ENCODE results near the gene SCN3A.

SCN3A gene

GRCh38 chr2:165173215-165173614 lies 30.6 kb downstream of the SCN3A start:
- no peak for TF ChIP-seq FOXP2 (optimal IDR thresholded peaks at IDR 0.05; ENCODE audit: borderline replicate concordance, extremely low read depth, extremely low read length, insufficient read depth)
- TF ChIP-seq SIN3A (IDR thresholded peaks at IDR 0.05; ENCODE audit: borderline replicate concordance, insufficient read depth, low read length) = no peak
- no peak for TF ChIP-seq POLR2AphosphoS5 (IDR thresholded peaks at IDR 0.05; ENCODE audit: low read depth, low read length)
- no peak for TF ChIP-seq TAF1 (IDR thresholded peaks at IDR 0.05; ENCODE audit: borderline replicate concordance, insufficient read depth, low read length)
- no peak for TF ChIP-seq REST (IDR thresholded peaks at IDR 0.05; ENCODE audit: insufficient read depth in 1 of 2, low read depth in 2 of 2, low read length in 2 of 2)

- TF ChIP-seq POLR2AphosphoS5 (IDR thresholded peaks at IDR 0.05; ENCODE audit: low read depth, low read length) = no peak
- TF ChIP-seq REST (IDR thresholded peaks at IDR 0.05; ENCODE audit: insufficient read depth in 1 of 2, low read depth in 2 of 2, low read length in 2 of 2) = no peak
- no peak for TF ChIP-seq FOXP2 (optimal IDR thresholded peaks at IDR 0.05; ENCODE audit: borderline replicate concordance, extremely low read depth, extremely low read length, insufficient read depth)
- TF ChIP-seq TAF1 (IDR thresholded peaks at IDR 0.05; ENCODE audit: borderline replicate concordance, insufficient read depth, low read length) = no peak
- no peak for TF ChIP-seq SIN3A (IDR thresholded peaks at IDR 0.05; ENCODE audit: borderline replicate concordance, insufficient read depth, low read length)
Measured at GRCh38 chr2:165164201-165164600, 39.6 kb downstream of the SCN3A start.

- TF ChIP-seq TAF1 (IDR thresholded peaks at IDR 0.05; ENCODE audit: borderline replicate concordance, insufficient read depth, low read length) (no peak), FOXP2 (optimal IDR thresholded peaks at IDR 0.05; ENCODE audit: borderline replicate concordance, extremely low read depth, extremely low read length, insufficient read depth) (no peak), POLR2AphosphoS5 (IDR thresholded peaks at IDR 0.05; ENCODE audit: low read depth, low read length) (no peak)
Measured at GRCh38 chr2:165163761-165164160, 40.1 kb downstream of the SCN3A start.

- TF ChIP-seq REST (IDR thresholded peaks at IDR 0.05; ENCODE audit: insufficient read depth in 1 of 2, low read depth in 2 of 2, low read length in 2 of 2) (no peak), POLR2AphosphoS5 (IDR thresholded peaks at IDR 0.05; ENCODE audit: low read depth, low read length) (no peak), FOXP2 (optimal IDR thresholded peaks at IDR 0.05; ENCODE audit: borderline replicate concordance, extremely low read depth, extremely low read length, insufficient read depth) (no peak), SIN3A (IDR thresholded peaks at IDR 0.05; ENCODE audit: borderline replicate concordance, insufficient read depth, low read length) (no peak), TAF1 (IDR thresholded peaks at IDR 0.05; ENCODE audit: borderline replicate concordance, insufficient read depth, low read length) (no peak)
Measured at GRCh38 chr2:165162466-165162865, 41.4 kb downstream of the SCN3A start.

- TF ChIP-seq TAF1 (IDR thresholded peaks at IDR 0.05; ENCODE audit: borderline replicate concordance, insufficient read depth, low read length) = no peak
- TF ChIP-seq REST (IDR thresholded peaks at IDR 0.05; ENCODE audit: insufficient read depth in 1 of 2, low read depth in 2 of 2, low read length in 2 of 2) = no peak
- TF ChIP-seq SIN3A (IDR thresholded peaks at IDR 0.05; ENCODE audit: borderline replicate concordance, insufficient read depth, low read length) = no peak
- TF ChIP-seq FOXP2 (optimal IDR thresholded peaks at IDR 0.05; ENCODE audit: borderline replicate concordance, extremely low read depth, extremely low read length, insufficient read depth) = no peak
- no peak for TF ChIP-seq POLR2AphosphoS5 (IDR thresholded peaks at IDR 0.05; ENCODE audit: low read depth, low read length)
Measured at GRCh38 chr2:165161510-165161909, 42.3 kb downstream of the SCN3A start.

Measured in PFSK-1 (cell line).